Measurements from ENCODE around the gene PSMG2. TPM values are rescaled to one million over a fixed set of nuclear protein-coding genes. Genes with fewer than 3 reads are reported as not detected.

Gene PSMG2
- total RNA-seq, 4 donors from 2014 or later: 87.6 to 148 (median 100) TPM

- no peak for TF ChIP-seq CTCF (IDR thresholded peaks at IDR 0.05; ENCODE audit: low read depth)
Measured at GRCh38 chr18:12699747-12700146, 3.1 kb upstream of the PSMG2 start.

- TF ChIP-seq CTCF (IDR thresholded peaks at IDR 0.05; ENCODE audit: low read depth): no peak
Measured at GRCh38 chr18:12701161-12701560, 1.7 kb upstream of the PSMG2 start.

- TF ChIP-seq CTCF (IDR thresholded peaks at IDR 0.05; ENCODE audit: low read depth): no peak
Measured at GRCh38 chr18:12703096-12703567, 290 bp downstream of the PSMG2 start.

GRCh38 chr18:12703664-12704063, 822 bp downstream of the PSMG2 start:
- TF ChIP-seq CTCF (IDR thresholded peaks at IDR 0.05; ENCODE audit: low read depth): no peak

GRCh38 chr18:12711446-12711845, 8.6 kb downstream of the PSMG2 start:
- no peak for TF ChIP-seq CTCF (IDR thresholded peaks at IDR 0.05; ENCODE audit: low read depth)

GRCh38 chr18:12721495-12722275, 18.8 kb downstream of the PSMG2 start:
- no peak for TF ChIP-seq CTCF (IDR thresholded peaks at IDR 0.05; ENCODE audit: low read depth)

- no peak for TF ChIP-seq CTCF (IDR thresholded peaks at IDR 0.05; ENCODE audit: low read depth)
Measured at GRCh38 chr18:12722731-12723130, 19.9 kb downstream of the PSMG2 start.

Measured in subcutaneous adipose tissue (tissue), 4 donors.